ENCODE measurements around the gene C2orf49.
A peak's percentile ranks its signal among the peaks of the same experiment; 100 is the strongest.
"Not testable (repeated sequence)": the region's sequence is repeated elsewhere in the genome, so short reads cannot be mapped to it uniquely, and the experiment has no call there.

C2orf49 gene

GRCh38 chr2:105321875-105322646 lies 15.3 kb upstream of the C2orf49 start:
- DNase-seq (ENCODE audit: low read depth, low spot score), result no peak

- DNase-seq (ENCODE audit: low read depth, low spot score), result no peak
Observed at GRCh38 chr2:105323111-105323510, 14.2 kb upstream of the C2orf49 start.

- DNase-seq (ENCODE audit: low read depth, low spot score), result no peak
Observed at GRCh38 chr2:105324101-105324500, 13.2 kb upstream of the C2orf49 start.

DNA sequence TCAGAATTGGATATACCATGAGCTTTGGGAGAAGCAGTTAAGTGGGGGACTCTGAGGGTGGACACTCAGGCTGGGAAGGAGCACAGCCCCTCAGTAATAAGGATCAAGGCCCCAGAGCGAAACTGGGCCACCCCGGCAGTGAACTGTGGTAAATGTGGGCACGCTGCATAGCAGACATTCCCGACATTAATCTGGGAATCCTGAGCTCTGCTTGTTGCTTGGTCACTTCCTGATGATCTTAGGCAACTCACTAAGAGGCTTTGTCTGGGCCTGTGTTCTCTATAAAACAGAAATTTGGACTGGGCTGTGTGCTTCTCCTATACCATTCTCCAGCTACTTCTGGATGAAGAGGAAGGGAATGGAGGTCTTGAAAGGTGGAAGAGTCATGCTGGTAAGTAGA lies 12.6 kb upstream of the C2orf49 start:
- DNase-seq (ENCODE audit: low read depth, low spot score), result no peak

DNA sequence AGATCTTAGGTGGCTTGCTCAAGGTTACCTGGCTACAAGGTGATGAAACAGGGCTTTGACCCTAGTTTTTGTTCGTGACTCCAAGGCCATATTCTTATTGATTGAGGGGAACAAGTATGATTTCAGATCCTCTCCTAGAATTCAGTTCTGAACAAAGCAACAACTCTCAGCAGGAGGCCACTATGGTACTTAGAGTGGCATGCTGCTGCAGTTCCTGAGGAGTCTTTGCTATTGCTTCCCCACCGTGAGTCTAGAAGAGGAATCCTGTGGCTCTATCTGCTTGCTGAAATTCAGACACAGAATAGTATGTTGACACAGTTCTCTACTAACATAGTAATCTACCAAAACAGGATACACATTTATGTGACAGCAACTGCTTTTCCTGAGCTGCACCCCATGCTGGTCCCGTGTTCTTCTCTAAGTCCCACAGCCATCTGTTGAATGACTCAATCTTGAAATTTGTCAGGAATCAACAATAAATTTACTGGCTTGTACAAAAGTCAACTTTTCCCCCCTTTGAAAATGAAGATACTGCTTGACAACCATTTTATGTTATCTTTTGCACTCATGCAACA lies 11.9 kb upstream of the C2orf49 start:
- no peak for DNase-seq (ENCODE audit: low read depth, low spot score)

GRCh38 chr2:105327271-105327670 lies 10.1 kb upstream of the C2orf49 start:
- not testable (repeated sequence) for DNase-seq (ENCODE audit: low read depth, low spot score)

DNA sequence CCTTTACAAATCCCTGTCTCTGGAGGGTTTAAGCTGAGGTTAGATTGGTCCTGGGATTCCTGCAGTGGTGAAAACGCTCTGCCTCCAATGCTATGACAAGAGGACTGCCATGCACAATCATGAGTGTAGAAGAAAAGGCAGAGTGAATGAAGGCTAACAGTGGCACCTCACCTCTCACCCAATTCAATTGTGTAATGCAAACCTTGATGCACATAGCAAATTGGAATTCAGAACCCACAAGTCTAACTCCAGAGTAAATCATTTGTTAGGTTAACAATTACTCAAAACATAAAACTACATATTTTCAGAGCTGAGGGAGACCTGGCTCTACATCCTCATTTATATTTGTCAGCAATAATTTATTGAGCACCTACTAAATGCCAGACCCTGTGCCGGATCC lies 9.7 kb upstream of the C2orf49 start:
- DNase-seq (ENCODE audit: low read depth, low spot score), result no peak

DNA sequence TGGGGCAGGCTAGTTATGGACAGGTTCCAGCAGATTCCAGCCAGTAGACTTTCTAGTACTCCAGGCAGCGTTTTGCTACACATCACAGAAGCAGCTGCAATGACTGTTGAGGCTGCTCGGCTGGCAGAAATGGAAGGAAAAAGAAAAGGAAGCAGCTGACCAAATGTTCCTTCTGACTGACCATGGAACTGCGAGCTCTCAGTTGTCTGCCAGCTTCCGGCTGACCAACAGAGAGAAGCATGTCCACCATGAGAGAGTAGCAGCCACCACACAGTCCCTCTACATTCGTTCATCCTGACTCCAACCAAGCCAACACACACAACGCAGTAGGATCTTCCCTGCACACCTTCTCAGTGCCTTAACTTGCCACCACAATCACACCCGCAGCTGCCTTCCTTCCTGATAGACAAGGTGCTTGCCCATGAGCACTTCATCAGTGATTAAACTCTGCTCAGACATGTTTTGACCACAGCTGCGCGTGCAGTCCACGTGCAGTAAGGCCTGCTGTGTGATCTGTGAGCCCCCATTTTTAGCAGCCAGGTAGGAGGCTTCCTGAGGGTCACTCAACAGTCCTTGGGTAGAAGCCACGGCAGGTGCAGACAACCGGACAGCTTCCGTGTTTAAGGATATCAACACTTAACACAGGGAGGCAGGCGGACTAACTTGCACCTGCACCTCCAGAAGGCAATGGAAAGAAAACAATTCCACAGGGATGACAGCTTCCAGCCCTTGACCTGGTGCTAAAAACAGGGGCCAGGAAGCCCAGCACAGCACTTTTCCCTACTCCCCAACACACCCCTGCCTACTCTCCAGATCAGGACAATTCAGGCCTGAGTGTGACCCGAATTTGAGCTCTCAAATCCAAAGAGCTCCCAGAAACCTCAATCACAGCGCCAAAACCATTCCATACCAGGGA lies 8.8 kb upstream of the C2orf49 start:
- DNase-seq (ENCODE audit: low read depth, low spot score), result no peak

GRCh38 chr2:105329197-105329554 lies 8.2 kb upstream of the C2orf49 start:
- DNase-seq (ENCODE audit: low read depth, low spot score), result no peak

DNA sequence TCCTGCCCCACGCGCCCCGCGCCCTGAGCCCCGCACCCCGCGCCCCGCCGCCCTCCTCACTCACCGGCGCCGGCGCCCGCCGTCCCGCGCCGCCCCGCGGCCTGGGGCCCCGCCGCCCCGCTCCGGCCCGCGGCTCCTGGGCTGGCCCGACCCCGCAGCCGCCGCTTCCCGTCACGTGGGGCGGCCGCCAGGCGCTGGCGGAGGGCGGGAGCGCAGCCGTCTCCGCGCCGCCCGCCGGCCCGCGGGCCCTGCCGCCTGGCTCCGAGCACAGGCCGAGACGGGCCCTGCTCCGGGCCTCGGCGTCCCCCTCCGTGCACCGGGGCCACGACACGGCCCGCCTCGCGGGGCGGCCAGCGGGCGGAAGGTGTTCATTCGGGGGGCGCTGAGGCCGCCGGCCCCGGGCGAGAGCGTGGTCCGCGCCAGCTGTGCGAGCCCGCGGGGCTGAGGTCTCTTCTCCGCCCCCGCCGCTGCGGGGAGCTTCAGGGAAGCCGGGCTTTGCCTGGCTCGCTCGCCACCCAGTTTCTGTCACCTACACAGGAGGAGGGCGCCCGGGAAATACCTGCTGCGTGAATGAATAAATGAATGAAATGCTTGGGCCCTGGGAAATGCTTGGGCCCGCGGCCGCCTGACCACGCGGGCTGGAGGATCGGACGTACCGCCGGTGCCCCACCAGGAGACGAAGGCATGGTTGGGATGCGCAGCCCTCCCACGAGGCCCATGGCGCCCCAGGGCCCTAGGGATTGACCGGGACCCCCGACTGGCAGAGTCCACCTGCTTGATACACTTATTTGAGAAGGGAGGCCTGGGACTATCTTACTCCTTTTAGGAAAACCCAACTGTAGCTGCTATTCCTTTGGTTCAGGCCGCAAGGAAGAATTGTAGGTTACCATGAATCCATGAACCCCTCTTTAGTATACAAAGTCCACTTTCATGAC lies 7.5 kb upstream of the C2orf49 start, which contains the start of gene TGFBRAP1:
TSS of gene TGFBRAP1 (minus strand) at position 175 of the 935 bp plus-strand sequence. CDS start 21,434 bp downstream, outside the sequence.
- DNase-seq (ENCODE audit: low read depth, low spot score), result peak; percentile 56

GRCh38 chr2:105330681-105331375 lies 6.5 kb upstream of the C2orf49 start:
- no peak for DNase-seq (ENCODE audit: low read depth, low spot score)

DNA sequence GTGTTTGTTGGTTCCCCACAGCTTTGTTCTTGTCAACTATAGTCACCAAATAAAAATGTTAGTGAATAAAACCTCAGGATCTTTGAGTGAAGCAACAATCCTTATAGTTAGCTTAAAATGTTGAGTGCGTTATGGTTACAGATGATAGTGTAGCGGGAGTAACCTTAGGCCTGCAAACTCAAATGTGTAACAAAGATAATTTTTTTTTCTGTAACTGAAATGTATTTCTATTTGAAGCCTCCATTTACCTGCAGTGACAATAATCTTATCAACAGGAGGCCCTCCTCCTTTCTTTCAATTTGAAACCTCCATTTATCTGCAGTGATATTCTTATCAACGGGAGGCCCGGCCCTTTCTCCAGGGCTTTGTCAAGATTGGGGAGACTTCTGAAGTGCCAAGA lies 3.1 kb upstream of the C2orf49 start:
- no peak for DNase-seq (ENCODE audit: low read depth, low spot score)

GRCh38 chr2:105335469-105335868 lies 1.9 kb upstream of the C2orf49 start:
- DNase-seq (ENCODE audit: low read depth, low spot score), result no peak

DNA sequence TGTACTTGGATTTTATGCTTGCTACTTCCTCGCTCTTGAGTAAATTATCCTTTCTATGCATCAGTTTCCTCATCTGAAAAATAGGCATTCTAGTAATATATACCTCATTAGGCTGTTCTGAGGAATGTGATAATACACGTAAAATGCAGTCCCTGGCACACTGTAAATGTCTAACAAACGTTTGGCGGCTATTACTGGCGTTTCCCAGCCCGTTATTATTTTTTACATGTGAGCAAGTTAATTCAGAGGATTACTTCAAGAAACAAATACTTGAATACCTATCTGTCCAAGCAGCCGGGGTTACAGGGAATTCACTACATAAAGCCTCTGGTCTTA lies 586 bp upstream of the C2orf49 start:
- no peak for DNase-seq (ENCODE audit: low read depth, low spot score)

- no peak for DNase-seq (ENCODE audit: low read depth, low spot score)
Observed at GRCh38 chr2:105338020-105338385, 663 bp downstream of the C2orf49 start.

- no peak for DNase-seq (ENCODE audit: low read depth, low spot score)
Observed at GRCh38 chr2:105339414-105339813, 2.1 kb downstream of the C2orf49 start.

- DNase-seq (ENCODE audit: low read depth, low spot score), result no peak
Observed at GRCh38 chr2:105344704-105345345, 7.5 kb downstream of the C2orf49 start.

- no peak for DNase-seq (ENCODE audit: low read depth, low spot score)
Observed at GRCh38 chr2:105357122-105357521, 19.8 kb downstream of the C2orf49 start.

DNA sequence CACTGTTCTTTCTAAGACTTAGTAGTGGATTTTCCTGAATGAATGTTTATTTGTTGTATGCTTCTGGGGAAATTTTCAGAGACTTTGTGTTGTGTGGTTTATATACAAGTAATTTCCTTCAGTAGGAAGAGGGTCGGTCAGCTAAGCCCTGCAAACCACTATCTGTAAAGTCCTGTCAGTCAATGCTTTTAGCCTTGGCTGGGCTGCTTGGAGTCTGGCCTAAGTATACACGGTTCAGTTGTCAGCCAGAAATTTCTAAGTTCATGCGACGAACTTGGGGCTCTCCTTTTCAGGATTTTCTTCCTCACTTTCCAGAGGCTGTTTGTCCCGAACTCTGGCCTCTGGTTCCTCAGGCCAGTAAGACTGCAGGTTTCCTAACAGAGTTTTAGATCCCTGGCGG lies 21.3 kb downstream of the C2orf49 start:
- no peak for DNase-seq (ENCODE audit: low read depth, low spot score)

All from ELF-1 (cell line).